GM19023 (cell line): ENCODE measurements around the gene COTL1.
"Not testable (repeated sequence)": the region's sequence is repeated elsewhere in the genome, so short reads cannot be mapped to it uniquely, and the experiment has no call there.

ENCODE experiments used
- ATAC-seq: cut with Tn5 transposase; IDR thresholded peaks from one replicate; pipeline ENCODE4 v1.9.1; 2021; ENCODE audit warnings: mild to moderate bottlenecking, moderate library complexity; ENCODE audit not compliant: unreplicated experiment

Gene COTL1

GRCh38 chr16:84535408-84535807 lies 82.5 kb downstream of the COTL1 start:
- no peak for ATAC-seq

DNA sequence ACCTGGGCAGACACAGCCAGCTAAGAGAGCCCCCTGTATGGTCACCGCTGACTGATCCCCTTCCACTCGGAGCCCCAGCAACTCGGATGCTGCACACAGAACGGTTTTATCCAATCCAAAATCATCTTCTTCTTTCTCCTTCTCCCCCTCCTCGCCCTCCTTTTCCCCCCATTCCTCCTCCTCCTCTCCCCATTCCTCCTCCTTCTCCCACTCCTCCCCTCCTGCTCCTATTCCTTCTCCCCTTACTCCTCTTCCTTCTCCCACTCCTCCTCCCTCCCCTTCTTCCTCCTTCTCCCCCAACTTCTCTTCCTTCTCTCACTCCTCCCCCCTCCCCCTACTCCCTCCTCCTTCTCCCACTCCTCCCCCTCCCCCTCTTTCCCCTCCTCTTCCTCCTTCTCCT lies 83.1 kb downstream of the COTL1 start:
- no peak for ATAC-seq

DNA sequence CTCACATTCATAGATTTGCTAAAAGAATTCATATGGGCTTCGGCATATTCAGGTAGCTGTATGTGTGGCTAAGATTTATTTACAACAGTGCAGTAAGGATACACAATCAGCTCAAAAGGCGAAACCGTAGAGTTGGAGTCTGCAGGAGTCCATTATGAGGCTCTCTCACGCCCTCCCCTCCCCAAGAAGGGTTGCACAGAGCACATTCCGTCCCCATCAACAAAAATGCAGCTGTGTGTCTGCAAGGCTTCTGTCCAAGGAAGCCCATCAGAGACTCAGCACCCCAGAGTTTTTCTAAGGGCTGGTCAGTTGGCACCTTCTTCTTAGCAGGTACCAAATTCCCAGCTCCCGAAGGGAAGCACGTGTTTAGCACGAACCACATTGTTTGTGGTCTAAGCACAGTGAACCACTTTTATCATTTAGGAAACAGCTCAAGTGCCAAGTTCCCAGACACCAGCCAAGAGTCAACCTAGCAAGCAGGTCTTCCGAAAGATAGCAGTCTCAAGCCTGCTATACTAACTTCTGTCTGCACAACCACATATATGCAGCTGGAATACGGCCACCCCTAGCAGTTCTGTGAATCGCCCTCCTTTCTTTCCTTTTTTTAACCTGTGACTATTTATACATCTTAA lies 84.9 kb downstream of the COTL1 start:
- ATAC-seq = no peak

- ATAC-seq = no peak
Observed at GRCh38 chr16:84532291-84532724, 85.6 kb downstream of the COTL1 start.

DNA sequence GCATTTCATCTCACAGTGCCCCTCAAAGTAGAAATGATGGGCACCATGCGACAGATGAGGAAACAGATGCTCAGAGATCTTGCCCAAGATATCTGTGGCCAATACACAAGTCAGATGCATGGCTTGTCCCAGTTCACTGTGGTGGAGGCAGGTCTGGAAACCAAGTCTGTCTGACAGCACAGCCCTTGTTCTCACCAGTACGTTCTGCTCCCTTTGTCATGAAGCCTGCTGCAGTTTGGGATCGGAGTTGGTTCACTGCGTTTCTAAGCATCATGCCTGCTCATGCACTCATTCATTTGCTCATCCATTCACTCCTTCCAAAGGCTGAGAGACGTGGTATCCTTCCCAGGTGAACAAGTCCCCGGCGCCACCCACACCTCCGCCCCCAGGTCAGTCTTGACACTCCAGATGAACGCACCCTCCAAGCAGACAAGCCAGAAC lies 86.2 kb downstream of the COTL1 start:
- no peak for ATAC-seq

- ATAC-seq = no peak
Observed at GRCh38 chr16:84530590-84530989, 87.3 kb downstream of the COTL1 start.

GRCh38 chr16:84529607-84530006 lies 88.3 kb downstream of the COTL1 start:
- no peak for ATAC-seq

DNA sequence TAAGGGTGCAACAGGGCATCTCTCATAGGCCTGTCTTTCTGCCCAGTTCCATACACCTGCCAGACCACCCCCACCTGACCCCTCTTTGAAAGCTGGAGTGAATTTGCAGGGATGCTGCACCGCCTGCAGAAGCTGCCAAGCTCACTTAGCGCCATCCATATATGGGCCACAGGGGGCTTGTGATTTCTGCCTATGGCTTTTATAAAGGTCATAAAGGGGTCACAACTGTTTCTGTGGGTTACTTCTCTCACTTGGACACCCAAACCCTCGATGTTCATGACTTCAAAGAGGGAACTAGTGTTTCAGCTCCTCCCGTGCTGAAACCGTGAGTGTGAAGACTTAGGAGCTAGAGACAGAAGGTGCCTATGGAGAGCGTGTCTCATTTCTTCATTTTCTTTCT lies 89.6 kb downstream of the COTL1 start:
- ATAC-seq = no peak

GRCh38 chr16:84527532-84528269 lies 90.2 kb downstream of the COTL1 start:
- ATAC-seq = no peak

GRCh38 chr16:84526794-84527531 lies 90.9 kb downstream of the COTL1 start:
- ATAC-seq = no peak

DNA sequence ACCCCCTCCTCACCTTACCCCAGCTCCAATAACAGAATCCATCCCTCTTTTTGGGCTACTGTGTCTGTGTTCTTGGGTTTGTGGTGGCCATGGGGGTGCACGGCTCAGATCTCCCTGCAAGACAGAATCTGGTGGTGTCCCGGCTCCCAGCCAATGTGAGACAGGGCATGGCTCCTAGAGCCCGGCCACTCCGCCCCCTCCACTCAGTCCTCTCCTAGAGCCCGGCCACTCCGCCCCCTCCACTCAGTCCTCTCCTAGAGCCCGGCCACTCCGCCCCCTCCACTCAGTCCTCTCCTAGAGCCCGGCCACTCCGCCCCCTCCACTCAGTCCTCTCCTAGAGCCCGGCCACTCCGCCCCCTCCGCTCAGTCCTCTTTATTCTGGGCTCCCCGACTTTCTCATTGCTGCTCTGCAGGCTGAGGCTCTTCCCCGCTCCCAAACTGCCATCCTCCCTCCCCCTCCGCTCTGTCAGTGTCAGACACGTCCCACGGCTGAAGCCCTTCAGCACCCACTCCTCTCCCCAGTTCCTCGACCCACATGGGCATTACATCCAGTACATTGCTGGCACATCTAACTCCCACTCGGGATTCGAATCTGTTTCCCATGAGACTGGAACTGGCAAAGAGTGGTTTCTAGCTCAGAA lies 92.8 kb downstream of the COTL1 start:
- ATAC-seq = not testable (repeated sequence)

GRCh38 chr16:84524346-84524920 lies 93.4 kb downstream of the COTL1 start:
- no peak for ATAC-seq

DNA sequence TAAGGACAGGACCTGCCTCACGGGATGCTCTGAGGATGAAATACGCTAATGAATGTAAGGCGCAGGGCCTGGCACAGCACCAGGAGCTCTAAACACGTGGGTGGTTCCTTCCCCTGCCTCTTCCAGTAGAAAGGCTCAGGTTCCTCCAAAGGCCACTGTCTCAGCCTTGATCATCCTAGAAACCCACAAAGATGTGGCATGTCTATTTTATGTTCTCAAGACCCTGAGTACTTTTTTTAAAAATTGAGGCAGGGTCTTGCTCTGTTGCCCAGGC lies 96.4 kb downstream of the COTL1 start:
- no peak for ATAC-seq

GRCh38 chr16:84520725-84521496 lies 97.0 kb downstream of the COTL1 start:
- no peak for ATAC-seq

- ATAC-seq = no peak
Observed at GRCh38 chr16:84519855-84520254, 98.0 kb downstream of the COTL1 start.

- ATAC-seq = no peak
Observed at GRCh38 chr16:84518804-84519341, 99.0 kb downstream of the COTL1 start.

- ATAC-seq = not testable (repeated sequence)
Observed at GRCh38 chr16:84518220-84518619, 99.7 kb downstream of the COTL1 start.

DNA sequence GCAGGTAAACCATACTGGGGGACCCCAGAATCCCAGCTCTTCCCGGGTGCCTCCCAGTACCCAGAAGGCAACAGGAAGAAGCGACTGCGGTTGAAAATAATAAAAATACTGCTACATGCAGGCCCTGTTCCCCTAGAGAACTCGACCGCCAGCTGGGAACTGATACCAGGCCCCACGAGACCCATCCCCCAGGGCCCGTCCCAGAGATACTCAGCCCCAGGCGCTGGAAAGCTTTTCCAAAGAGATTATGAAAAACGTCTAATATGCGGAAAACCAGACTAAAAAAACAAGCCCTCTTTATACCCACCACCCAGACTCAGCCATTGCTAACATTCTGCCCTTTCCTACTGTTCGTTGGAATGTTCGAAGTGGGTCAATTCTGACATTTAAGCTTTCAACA lies 100.5 kb downstream of the COTL1 start:
- ATAC-seq = no peak
